Activated naive CD4-positive, alpha-beta T cell treated with anti-CD3 and anti-CD28 coated beads, Interleukin-2, amount 50 U/mL, for 16 hours (primary cell): ENCODE results near the gene SPAG9.

Experiments used
- DNase-seq: peaks from one replicate; pipeline ENCODE4 v3.0.0-alpha.2; 2020

The SPAG9 gene

GRCh38 chr17:51120739-51121619 lies at the start of gene SPAG9:
SPAG9 (minus strand) TSS chr17:51120868; CDS start chr17:51120656, 212 bp downstream.
- DNase-seq = peak; percentile 91

GRCh38 chr17:51169340-51169739 lies 48.7 kb upstream of the SPAG9 start:
- DNase-seq = no peak

- DNase-seq = peak; percentile 80
These were observed 46.6 kb upstream of the SPAG9 start for GRCh38 chr17:51166987-51167931.

- DNase-seq = peak; percentile 73
These were observed 45.7 kb upstream of the SPAG9 start, which contains the start of gene NME2 for GRCh38 chr17:51166198-51166986. NME2 (plus strand) TSS chr17:51166411; CDS start chr17:51166831, 420 bp downstream.

GRCh38 chr17:51165680-51166197 lies 45.1 kb upstream of the SPAG9 start:
- DNase-seq = peak; percentile 37

- DNase-seq = no peak
These were observed 44.4 kb upstream of the SPAG9 start for GRCh38 chr17:51164911-51165679.

GRCh38 chr17:51161541-51161940 lies 40.9 kb upstream of the SPAG9 start:
- DNase-seq = no peak

GRCh38 chr17:51159604-51160003 lies 38.9 kb upstream of the SPAG9 start:
- no peak for DNase-seq

GRCh38 chr17:51155416-51155815 lies 34.7 kb upstream of the SPAG9 start:
- no peak for DNase-seq

- DNase-seq = no peak
These were observed 33.5 kb upstream of the SPAG9 start for GRCh38 chr17:51154176-51154575.

- peak; percentile 92 for DNase-seq
These were observed 32.8 kb upstream of the SPAG9 start, which contains the start of gene NME1 for GRCh38 chr17:51153210-51154072. NME1 (plus strand) TSS chr17:51153559; CDS start chr17:51155655, 2,096 bp downstream.

- no peak for DNase-seq
These were observed 32.1 kb upstream of the SPAG9 start for GRCh38 chr17:51152766-51153209.

- no peak for DNase-seq
These were observed 30.3 kb upstream of the SPAG9 start for GRCh38 chr17:51150932-51151331.

GRCh38 chr17:51149163-51149562 lies 28.5 kb upstream of the SPAG9 start:
- DNase-seq = no peak

- DNase-seq = no peak
These were observed 27.0 kb upstream of the SPAG9 start for GRCh38 chr17:51147650-51148049.

- no peak for DNase-seq
These were observed 23.8 kb upstream of the SPAG9 start for GRCh38 chr17:51144266-51145022.

GRCh38 chr17:51142597-51142996 lies 21.9 kb upstream of the SPAG9 start:
- DNase-seq = no peak

- DNase-seq = no peak
These were observed 15.3 kb upstream of the SPAG9 start for GRCh38 chr17:51135956-51136355.

GRCh38 chr17:51133365-51133764 lies 12.7 kb upstream of the SPAG9 start:
- DNase-seq = no peak

- no peak for DNase-seq
These were observed 12.3 kb upstream of the SPAG9 start for GRCh38 chr17:51132964-51133319.
